Activated CD4-positive, alpha-beta T cell treated with anti-CD3 and anti-CD28 coated beads, Interleukin-2, amount 50 U/mL, for 24 hours (primary cell): Measurements from ENCODE around the gene CTBP1.
A peak's percentile ranks its signal among the peaks of the same experiment; 100 is the strongest.

Experiments used
- DNase-seq, 2 donors: peaks; one replicate each; pipeline ENCODE4 v3.0.0-alpha.2; 2020; ENCODE audit warnings: low read depth in 1 of 2, low spot score in 1 of 2

The CTBP1 gene

DNA sequence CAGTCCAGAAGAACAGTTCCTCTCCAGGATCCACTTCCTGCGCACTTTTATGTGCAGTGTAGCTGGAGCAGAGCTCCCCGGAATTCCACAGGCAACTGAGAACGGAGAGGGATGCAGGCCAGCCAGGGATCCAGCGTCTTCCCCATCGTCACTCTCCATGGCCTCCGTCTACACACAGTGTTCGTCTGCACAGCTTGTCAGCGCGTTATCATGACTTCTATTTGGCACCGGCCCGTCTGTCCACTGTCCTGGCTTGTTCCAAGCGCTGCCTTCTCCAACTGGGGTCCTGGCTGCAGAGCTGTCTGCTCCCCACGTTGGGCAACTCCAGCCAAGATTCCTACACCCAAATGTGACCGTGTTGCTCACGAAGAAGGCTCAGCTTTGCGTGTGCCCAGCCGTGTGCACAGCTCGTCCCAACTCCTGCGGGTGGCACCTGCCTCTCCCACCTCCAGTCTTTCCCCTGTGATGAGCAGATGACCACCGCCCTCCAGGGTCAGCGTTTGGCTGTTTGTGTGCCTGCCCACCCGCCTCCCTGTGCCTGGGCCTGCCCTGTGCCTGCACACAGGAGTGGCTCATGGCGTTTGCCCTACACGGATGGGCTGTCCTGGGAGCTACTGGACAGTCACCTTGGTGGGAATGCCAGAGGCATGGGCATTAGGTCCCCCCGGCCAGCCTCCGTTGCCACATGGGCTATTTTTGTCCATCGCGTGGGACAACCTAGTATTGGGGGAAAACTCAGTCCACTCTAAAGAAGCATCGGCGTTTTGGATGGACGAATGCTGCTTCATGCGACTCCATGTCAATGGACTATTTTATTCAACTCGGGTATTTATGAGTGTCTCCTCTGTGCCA, 2.2 kb upstream of the CTBP1 start:
- DNase-seq = no peak

DNA sequence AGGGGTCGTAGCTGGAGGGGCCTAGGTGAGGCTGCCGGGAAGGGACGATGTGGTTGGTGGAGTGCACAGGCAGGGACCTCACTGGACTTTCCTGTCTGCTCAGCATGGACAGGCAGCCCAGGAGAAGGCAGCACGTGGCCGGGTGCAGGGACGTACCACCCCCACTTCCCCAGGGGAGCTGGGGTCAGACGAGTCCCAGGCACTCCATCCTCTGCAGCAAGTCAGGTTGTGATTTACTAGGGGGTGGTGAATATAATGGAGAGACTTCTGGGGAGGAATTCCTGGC, 1.5 kb upstream of the CTBP1 start:
- no peak for DNase-seq

DNA sequence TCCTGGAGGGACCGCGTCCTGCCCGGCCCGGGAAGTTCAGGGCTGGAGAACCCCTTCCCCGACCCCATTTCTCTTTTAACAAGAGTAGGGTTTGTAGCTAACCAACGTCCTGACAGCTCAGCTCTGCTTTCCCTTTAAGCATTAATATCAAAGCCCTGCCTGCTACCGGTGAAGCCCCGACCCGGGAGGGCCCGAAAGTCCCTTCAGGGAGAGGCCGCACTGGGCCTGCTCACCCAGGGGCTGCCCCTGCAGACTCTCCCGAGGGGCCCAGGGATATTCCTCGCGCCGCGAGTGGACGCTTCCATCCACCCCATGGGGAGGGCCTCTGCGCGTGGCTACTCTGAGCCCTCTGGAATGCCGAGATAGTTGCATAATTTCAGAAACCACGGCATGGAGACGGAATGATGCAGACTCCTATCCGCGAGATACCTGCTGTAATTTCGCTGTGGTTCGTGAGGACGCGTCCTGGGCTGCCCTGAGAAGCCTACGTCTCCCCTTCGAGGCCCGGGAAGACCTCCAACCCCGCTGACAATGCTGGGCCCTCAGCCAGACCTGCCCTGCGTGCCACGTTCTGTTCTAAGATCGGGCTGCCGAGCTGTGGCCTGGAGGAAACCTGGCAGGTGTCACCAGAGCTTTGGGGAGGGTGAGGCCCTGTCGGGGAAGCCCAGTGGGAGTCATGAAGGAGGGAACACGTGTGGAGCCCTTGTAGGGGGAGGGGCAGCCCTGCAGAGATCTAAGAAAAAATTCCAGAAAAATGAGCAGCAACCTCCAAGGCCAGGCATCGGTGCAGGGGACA, 999 bp upstream of the CTBP1 start:
- DNase-seq = peak in 1 of 2 donors; percentile 52

DNA sequence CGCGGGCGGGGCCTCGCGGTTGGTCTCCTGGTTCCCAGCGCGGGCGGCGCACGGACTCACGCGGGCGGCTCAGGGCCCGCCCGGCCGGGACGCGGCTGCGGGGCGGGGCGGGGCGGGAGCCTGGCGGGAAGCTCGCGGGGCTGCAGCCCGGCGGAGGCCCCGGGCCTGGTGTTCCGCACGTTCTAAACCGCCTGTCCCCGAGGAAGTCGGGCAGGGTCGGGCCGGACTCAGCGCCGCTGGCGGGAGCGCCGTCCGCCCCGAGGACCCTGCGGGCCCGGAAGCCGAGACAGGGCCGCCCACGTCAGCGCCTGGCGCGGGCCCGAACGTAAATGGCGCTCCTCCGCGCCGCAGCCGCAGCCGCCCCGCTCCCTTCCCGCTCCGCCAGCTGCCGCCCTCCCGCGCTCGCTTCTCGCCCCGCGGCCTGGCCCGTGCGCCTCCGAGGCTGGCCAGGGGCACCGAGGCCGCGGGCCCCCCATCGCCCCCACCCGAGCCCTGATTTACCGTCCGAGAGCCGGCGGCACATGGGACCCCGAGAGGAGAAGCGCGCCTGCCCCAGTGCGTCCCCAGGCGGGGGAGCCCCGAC, 309 bp upstream of the CTBP1 start:
- peak; percentile 69 to 71 for DNase-seq

DNA sequence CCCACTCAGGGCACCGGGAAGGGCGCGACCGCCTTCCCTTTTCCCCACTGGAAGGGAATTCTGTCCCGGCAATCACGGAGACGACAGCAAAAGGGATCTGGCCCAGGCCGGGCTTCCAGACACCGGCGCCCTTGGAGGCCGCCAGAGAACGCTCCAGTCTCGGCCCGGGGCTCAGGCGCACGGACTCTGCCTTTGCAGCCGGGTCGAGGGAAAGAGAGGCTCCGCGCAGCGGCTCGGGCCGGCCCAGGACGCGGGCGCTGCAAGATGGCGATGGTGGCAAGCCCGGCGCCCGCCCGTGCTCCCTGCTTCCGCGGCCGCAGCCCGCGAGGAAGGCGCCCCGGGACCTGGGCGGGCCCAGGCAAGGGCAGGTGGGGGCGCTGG, 1.1 kb downstream of the CTBP1 start:
- DNase-seq = no peak

DNA sequence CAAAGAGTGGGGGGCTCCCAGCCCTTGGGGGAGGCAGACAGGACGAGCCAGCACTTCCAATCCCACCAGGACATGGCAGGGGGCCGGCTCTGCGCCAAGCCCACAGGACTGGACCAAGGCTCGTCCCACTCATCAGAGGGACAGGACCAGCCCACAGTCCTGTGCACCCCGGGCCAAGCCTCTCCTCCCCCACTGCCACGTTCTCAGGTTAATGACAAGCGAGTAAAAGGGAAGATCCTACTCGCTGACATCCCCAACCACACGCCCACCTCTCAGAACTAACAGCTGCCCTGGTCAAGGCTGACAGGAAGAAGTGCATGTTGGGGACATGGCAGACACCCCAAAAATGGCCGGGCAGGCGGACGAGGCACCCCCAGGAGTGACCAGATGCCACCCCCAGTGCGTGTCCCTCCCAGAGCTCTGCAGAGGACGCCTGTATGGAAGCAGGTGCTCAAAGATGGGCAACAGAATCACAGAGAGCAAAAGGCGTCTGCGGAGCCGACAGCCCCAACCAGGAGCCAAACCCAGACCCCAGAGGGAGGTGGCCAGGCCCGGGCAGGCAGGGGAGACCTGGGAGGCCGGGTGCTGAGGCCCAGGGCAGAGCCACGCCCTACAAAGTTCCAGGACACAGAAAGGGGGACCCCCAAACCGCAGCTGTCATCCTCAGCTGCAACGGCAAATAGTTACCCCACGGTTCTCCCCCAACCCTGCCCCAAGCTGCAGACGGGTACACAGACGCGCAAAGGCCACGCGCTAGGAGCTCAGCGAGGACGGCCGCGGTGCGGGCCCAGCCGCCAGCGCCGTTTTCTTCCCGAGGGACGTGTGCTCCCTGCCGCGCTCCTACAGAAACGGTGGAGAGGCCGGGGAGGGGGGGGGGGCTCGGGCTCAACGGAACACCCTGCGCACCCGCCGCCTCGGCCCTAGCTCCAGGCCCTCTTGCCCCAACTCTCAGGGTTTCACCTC, 1.7 kb downstream of the CTBP1 start:
- DNase-seq = no peak

DNA sequence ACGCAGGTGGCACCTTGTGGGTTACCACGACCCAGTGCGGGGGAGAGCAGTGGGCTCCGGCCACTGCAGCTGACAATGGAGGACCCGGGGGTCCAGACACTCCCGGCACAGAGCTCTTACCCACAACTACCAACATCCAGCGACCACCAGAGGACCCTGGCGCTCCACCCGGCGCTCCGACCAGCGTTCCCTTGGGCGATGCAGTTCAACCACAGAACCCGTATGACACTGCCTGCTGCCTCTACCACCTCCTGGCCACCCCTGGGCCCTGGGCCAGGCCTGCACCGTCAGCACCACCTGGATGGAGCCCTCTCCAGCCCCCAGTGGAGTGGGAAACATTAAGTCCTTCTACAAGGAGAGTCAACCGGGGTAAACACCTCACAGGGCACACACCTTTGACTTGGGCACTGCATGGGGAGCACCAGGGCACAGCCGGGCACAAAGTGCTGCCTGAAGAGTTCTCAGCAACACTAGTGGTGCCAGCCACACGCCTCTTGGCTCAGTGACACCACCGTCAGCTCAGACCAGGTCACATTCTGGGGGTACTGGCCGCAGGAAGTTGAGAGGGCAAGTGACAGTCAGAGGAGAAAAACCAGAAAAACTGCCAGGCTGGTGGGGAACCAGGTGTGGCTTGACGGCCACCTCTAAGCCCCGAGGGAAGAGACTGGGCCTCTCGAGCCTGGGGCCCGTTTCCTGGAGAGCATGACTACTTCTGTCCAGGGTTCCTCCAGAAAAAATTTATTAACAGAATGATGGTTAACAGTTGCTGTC, 2.6 kb downstream of the CTBP1 start:
- DNase-seq = no peak

DNA sequence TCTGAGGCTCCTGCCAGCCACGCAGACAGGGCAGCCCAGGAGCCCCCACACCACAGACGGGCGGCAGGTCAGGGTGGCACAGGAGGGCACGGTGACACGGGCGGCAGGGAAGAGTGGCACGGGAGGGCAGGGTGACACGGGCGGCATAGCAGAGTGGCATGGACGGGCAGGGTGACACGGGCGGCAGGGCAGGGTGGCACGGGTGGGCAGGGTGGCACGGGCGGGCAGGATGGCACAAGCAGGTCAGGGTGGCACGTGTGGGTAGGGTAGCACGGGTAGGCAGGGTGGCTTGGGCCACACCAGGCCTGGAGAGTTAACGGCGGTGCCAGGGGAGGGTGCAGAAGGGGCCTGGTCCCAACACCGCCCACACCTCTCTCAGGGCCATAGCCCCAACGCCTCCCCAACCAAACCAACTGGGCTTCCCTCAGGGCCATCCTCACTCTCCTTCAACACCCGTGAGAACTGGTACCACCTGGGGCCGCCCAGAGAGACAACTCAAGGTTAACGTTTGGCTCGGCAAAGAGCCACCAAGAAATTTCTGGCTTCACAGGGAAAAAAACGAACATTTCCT, 3.4 kb downstream of the CTBP1 start:
- no peak for DNase-seq

DNA sequence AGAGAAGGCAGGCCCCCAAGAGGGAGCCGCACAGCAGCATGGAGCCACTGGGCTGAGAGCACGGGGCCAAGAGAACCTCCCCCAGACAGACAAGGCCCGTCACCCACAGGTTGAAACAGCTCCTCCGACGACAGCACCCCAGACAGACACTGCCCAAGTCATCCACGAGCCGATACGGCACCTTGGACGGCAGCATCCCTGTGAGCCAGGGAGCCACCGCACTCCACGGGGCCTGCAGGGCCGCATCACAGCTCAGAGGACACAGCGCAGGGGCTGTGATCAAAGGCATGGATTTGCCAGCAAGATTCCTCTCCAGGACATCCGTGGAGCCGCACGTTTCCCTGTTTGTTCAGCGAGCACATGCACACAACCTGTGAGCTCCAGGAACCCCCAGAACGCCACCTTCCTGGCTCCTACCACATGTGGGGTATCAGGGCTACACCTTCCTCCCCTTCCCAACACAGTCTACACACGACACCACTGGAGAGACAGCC, 3.9 kb downstream of the CTBP1 start:
- no peak for DNase-seq

DNA sequence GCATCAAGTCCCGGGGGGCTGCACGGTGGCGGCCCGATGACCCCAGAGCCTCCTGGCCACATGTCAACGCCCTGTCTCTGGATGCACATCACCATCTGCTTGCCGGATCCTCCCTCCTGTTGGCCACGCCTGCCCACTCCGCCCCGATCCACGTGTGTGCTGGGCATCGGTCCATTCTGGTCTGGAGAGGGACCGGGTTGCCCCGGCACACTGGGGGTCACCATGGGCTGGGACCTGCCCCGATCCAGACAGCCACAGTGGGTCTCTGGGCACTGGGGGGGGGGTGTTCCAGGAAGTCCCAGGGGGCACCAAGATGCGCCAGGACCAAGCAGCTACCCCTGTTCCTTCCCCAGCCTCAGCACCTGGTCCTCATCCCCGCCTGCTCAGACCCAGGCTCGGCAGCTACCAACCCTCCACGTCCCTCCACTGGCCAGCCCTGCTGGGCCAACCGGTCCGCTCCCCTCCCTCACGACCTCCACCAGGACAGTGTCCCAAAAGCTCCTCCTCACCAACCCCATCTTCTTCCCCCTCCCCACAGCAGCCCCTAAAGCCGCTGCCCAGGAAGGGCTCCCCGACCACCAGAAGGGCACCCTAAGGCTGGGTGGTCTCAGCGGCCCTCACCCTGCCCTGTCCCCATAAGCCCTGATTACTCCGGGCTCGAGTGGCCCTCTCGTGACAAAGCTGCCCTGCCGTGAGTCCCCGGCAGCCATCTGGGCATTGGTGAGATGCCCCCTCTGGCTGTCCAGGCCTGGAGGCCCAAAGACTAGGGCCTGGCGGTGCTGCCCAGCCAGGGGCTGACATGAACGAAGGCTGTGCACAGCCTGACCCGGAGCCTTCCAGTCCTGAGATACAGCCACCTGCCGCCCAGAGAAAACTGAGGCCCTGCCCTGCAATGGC, 4.6 kb downstream of the CTBP1 start:
- no peak for DNase-seq

DNA sequence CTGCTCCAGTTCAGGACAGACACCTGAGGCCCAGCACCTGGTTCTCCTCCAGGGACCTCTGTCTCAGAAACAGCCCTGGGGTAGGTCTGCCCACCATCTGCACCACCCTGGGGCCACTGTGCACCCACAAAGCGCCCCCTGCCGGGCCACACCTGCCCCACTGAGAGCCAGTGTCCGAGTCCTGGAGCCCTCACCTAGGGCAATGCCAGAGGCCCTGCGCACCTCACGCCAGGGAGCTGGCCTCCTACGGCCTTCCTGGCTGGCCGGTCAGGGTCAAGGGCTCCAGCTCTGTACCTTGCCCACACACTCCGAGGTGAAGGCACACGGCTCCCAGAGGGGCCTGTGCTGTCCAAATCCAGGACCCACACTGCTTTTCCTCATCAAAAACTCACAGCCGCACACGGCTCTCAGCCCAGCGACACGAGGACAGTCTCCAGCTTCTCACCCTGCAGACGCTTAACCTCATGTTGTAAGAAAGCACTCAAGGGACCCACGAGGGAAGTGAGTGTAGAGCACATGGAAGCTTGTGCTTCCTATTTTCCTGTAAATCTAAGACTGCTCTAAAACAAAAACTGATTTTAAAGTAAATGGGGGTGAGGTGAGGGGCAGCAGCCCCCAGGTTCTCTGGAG, 5.4 kb downstream of the CTBP1 start:
- no peak for DNase-seq

DNA sequence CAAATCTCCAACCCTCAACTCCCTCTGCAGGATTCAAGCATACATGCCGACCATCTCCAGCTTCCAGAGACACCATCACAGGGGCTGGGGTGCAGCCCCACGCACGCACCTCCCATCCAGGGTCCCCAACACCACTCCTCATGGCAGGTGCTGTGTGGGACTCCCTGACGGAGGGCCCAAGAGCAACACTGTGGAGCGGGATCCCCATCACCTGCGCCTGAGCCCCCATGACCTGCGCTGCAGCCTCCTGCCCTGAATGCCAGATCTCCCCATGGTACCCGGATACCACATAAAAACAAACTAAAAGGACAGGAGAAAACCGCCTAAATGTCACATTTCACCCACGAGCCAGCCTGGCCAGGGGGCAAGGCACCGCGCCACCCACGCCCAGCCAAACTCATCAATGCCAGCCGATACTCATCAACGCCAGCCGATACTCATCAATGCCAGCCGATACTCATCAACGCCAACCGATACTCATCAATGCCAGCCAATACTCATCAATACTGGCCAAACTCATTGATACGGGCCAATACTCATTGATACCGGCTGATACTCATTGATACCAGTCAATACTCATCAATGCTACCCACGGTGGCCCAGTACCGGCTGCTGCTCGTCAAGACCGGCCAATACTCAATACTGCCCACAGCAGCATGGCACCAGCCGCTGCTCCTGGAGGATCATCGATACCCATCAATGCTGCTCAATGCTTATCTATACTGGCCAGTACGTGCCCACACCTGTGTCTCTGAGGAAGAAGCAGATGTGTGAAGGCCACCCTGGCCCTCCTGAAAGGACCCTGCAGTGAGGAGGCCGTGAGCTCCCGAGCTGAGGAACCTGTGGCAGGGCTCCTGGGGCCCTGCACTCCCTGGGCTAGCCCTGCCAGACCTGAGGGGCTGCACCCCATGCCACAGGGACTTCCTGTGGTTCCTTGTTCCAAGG, 6.2 kb downstream of the CTBP1 start:
- DNase-seq = no peak

DNA sequence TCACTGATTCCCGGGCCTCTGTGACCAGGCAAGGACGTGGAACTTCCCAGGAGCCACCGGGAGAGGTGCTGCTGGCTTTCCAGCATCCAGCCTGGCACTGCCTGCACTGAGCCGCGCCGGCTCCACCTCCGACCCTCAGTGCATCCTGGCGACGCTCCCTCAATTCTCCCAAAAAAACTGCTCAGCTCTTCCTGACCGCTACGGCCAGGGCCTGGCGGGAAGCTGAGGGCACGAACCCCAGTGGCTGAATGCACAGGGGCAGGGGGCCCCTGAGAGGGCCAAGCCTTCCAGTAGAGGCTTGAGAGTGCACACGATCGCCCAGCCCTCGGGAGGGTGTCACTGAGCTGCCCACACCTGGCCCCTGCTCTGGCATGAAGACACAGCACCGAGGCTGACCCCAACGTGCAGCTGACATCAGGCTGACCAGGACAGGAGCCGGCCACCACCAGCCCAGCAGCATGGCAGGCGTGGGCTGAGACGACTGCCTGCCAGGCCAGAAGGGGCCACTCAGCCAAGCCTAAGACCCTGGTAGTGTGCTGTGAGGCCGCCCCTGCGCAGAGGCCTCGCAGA, 6.9 kb downstream of the CTBP1 start:
- DNase-seq = no peak

DNA sequence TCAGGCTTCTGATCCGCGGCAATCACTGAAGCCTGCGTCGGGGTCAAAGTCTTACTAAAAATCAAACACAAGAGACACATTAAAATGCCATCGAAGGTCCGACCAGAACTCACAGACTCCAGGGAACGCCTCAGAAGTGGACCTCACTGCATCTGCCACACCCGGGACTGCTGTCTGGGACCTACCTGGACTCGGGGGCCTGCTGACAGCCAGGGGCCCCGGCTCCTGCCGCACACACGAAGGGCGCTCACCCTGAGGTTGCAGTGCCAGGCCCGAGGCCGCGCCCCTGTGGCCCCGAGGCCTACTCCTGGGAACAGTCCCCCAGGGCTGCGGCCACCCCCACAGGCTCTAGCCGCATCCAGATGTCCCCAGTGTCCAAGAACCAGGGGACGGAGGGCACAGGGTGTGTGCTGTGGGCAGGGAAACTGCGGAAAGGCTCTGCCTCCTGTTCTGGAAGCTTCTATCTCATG, 7.4 kb downstream of the CTBP1 start:
- DNase-seq = no peak

DNA sequence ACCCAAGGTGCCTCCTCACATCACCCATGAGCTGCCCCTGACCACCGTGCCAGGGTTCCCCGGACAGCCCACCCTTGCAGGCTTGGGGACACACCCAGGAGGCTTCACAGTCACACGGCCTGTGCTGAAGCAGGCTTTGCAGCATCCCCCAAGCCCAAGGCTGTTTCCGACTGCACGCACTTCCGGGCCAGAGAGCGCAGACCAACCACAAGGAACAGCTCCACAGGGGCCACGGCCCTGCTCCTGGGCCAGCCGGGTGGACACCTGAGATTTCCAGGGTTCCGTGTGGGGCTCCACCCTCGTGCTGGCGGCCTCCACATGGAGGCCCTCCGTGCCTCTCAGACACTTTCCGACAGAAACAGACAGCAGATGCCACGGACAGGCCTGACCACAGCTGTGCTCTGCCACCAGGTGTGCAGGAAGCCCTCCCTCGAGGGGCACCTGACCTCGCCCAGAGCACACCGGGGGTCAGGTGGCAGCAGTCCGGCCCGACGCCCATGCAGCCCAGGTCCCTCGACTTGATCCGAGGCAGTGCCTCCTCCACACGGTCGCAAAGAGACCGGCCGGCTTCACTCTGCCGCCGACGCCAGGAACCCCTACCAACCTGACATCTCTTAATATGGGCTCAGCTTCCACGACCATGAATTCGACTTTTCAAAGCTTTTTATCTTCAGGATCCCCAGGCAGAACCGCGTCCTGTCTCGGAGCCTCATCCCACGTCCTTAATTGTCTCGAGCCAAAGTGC, 8.0 kb downstream of the CTBP1 start:
- DNase-seq = no peak

DNA sequence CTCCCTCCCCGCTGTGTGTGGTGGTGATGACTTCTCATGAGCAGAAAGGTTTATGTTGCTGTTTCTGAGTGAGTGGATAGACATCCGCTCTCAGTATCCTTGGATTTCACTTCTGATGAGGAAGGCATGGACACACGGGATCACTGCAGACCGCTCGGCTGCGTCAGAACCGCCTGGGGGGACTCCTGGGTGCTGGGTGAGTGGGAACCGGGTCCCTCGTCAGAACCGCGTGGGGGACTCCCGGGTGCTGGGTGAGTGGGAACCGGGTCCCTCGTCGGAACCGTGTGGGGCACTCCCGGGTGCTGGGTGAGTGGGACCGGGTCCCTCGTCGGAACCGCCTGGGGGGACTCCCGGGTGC, 9.0 kb downstream of the CTBP1 start:
- DNase-seq = no peak
